GM12878 (cell line): ENCODE measurements around the gene PPP1R10. TPM values are rescaled to one million over a fixed set of nuclear protein-coding genes. Genes with fewer than 3 reads are reported as not detected.
A peak's percentile ranks its signal among the peaks of the same experiment; 100 is the strongest.

Experiments used
- BRCA1 ChIP-seq: IDR thresholded peaks from 2 replicates; pipeline ENCODE4 v1.6.1; 2011; ENCODE audit warnings: low read depth, low read length, improper control_type of control experiment
- CEBPB ChIP-seq, 2 experiments: fragments of 150-350 bp in 1 of 2; IDR thresholded peaks; 2 replicates each; pipeline ENCODE4 v1.6.1; 2012 to 2014; ENCODE audit warnings: low read depth in 2 of 2, low read length in 2 of 2, borderline replicate concordance in 1 of 2, inconsistent platforms in 1 of 2
- CHD2 ChIP-seq: IDR thresholded peaks from 2 replicates; pipeline ENCODE4 v1.6.1; 2011; ENCODE audit warnings: low read depth, low read length, improper control_type of control experiment, borderline replicate concordance
- CREB1 ChIP-seq: IDR thresholded peaks from 2 replicates; pipeline ENCODE4 v1.6.1; 2012; ENCODE audit warnings: low read depth, mild to moderate bottlenecking, inconsistent platforms
- LARP7 ChIP-seq: fragments of 450-650 bp; IDR thresholded peaks from 2 replicates; pipeline ENCODE4 v1.6.1; 2017; ENCODE audit warnings: mild to moderate bottlenecking
- MEF2B ChIP-seq: fragments of 450-650 bp; IDR thresholded peaks from 2 replicates; pipeline ENCODE4 v1.6.1; 2018; ENCODE audit warnings: mild to moderate bottlenecking, moderate library complexity; ENCODE audit not compliant: partially characterized antibody, poor library complexity, severe bottlenecking
- MTA3 ChIP-seq: IDR thresholded peaks from 2 replicates; pipeline ENCODE4 v1.6.1; 2012; ENCODE audit warnings: low read length, inconsistent platforms, borderline replicate concordance
- MXI1 ChIP-seq: fragments of 150-350 bp; IDR thresholded peaks from 2 replicates; pipeline ENCODE4 v1.6.1; 2011; ENCODE audit warnings: low read depth, mild to moderate bottlenecking, inconsistent platforms, low read length, improper control_type of control experiment
- MYC ChIP-seq: IDR thresholded peaks from 2 replicates; pipeline ENCODE4 v1.6.1; 2011; ENCODE audit warnings: mild to moderate bottlenecking, low read length, moderate library complexity, inconsistent platforms; ENCODE audit not compliant: insufficient read depth, insufficient replicate concordance, insufficient read length, severe bottlenecking
- NFYA ChIP-seq: IDR thresholded peaks from 2 replicates; pipeline ENCODE4 v1.6.1; 2011; ENCODE audit warnings: low read depth, mild to moderate bottlenecking, low read length, improper control_type of control experiment, borderline replicate concordance
- SUZ12 ChIP-seq: fragments of 200-600 bp; sonication (generic); IDR thresholded peaks from one replicate; pipeline ENCODE4 v1.6.1; 2018; ENCODE audit warnings: antibody characterized with exemption, mild to moderate bottlenecking; ENCODE audit not compliant: unreplicated experiment
- TCF3 ChIP-seq: IDR thresholded peaks from 2 replicates; pipeline ENCODE4 v1.6.1; 2012; ENCODE audit warnings: low read depth, mild to moderate bottlenecking, low read length, borderline replicate concordance; ENCODE audit not compliant: insufficient read depth
- YY1 ChIP-seq: IDR thresholded peaks from 2 replicates; pipeline ENCODE4 v1.6.1; 2011; ENCODE audit warnings: low read depth, mild to moderate bottlenecking, low read length
- ZNF24 ChIP-seq: fragments of 450-650 bp; IDR thresholded peaks from 2 replicates; pipeline ENCODE4 v1.6.1; 2017; ENCODE audit warnings: antibody characterized with exemption, mild to moderate bottlenecking
- polyA plus RNA-seq, 11 experiments: library from polyadenylated mRNA; depleted of rRNA in 4 of 11; unstranded in 6 of 11; stranded (reverse) in 5 of 11; fragments of >200 nt; fragmentation: Nextera tagmentation in 4 of 11; fragmentation: Illumina TruSeq in 1 of 11; extraction: Ambion mirVana in 4 of 11; extraction: Trizol in 1 of 11; gene quantifications; 1 replicate in 1 of 11; 2 replicates in 10 of 11; pipeline versions ENCODE4 v1.2.1 to v1.2.3, GENCODE V29; 2011 to 2016; ENCODE audit warnings: inconsistent platforms in 2 of 11, missing spikeins in 2 of 11, low read depth in 1 of 11
- total RNA-seq, 4 experiments: library from RNA; depleted of rRNA in 3 of 4; stranded (reverse); fragments of >200 nt in 3 of 4; fragmentation: Illumina TruSeq in 1 of 4; extraction: Trizol in 1 of 4; gene quantifications; 2 replicates each; pipeline versions ENCODE4 v1.2.1 to v1.2.3, GENCODE V29; 2013 to 2021
- TF ChIP-seq, protein P1 (sequence below): IDR thresholded peaks from 2 replicates; pipeline ENCODE4 v1.6.1; 2011; ENCODE audit warnings: borderline replicate concordance, low read depth, mild to moderate bottlenecking, moderate library complexity, low read length; ENCODE audit not compliant: insufficient read depth, poor library complexity, severe bottlenecking
- TF ChIP-seq, protein P2 (sequence below): fragments of 150-350 bp; IDR thresholded peaks from 2 replicates; pipeline ENCODE4 v1.6.1; 2014; ENCODE audit warnings: mild to moderate bottlenecking, low read depth, low read length
- TF ChIP-seq, protein P3 (sequence below): fragments of 450-650 bp; IDR thresholded peaks from 2 replicates; pipeline ENCODE4 v1.6.1; 2017; ENCODE audit warnings: mild to moderate bottlenecking
- TF ChIP-seq, protein P4 (sequence below): fragments of 450-650 bp; IDR thresholded peaks from 2 replicates; pipeline ENCODE4 v1.6.1; 2017; ENCODE audit warnings: mild to moderate bottlenecking, moderate library complexity
- TF ChIP-seq, protein P5 (sequence below): fragments of 450-650 bp; IDR thresholded peaks from 2 replicates; pipeline ENCODE4 v1.6.1; 2016; ENCODE audit warnings: mild to moderate bottlenecking

PPP1R10 gene
- total and polyA plus RNA-seq, 10 of the 15 experiments (the other 5 are each of a cell fraction or from before 2014, with no cell fraction given), result 11.3 to 83.8 (median 41.2) TPM

DNA sequence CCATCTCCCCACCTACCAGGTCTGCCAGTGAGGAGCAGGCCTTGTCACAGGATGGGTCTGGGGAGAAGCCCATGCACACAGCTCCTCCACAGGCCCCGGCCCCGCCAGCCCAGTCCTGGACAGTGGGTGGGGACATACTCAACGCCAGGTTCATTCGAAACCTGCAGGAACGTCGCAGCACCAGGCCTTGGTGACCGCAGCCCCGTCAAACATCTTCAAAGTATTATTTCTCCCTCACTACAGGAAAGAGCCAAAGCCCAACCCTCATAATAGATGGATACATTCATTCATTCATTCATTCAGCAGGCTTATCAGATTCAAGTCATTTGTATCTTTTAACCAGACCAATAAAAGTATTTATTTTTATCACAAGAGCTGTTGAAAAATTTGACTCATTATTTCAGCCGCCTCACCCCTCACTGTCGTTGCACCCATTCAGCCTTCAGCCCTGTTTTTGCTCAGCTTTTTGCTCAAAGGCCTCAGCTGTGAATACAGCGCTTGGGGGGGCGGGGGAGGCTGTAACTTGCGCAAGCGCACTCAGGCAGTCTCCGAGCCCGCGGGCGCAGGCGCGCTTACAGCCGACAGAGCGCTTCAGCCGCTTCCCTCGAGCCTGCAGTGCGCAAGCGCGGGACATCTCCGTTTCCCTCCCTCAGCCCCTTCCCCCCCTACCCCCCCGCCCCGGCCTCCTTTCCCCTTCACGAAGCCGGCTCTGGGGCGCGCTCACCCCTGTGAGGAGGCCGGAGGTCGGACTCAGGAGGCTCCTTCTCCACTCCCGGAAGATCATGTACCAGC lies 29.6 kb upstream of the PPP1R10 start, which contains the start of gene C6orf136 (continued):
- TF ChIP-seq, protein P1, sequence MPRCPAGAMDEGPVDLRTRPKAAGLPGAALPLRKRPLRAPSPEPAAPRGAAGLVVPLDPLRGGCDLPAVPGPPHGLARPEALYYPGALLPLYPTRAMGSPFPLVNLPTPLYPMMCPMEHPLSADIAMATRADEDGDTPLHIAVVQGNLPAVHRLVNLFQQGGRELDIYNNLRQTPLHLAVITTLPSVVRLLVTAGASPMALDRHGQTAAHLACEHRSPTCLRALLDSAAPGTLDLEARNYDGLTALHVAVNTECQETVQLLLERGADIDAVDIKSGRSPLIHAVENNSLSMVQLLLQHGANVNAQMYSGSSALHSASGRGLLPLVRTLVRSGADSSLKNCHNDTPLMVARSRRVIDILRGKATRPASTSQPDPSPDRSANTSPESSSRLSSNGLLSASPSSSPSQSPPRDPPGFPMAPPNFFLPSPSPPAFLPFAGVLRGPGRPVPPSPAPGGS, result peak; percentile 5
- TF ChIP-seq, protein P2, sequence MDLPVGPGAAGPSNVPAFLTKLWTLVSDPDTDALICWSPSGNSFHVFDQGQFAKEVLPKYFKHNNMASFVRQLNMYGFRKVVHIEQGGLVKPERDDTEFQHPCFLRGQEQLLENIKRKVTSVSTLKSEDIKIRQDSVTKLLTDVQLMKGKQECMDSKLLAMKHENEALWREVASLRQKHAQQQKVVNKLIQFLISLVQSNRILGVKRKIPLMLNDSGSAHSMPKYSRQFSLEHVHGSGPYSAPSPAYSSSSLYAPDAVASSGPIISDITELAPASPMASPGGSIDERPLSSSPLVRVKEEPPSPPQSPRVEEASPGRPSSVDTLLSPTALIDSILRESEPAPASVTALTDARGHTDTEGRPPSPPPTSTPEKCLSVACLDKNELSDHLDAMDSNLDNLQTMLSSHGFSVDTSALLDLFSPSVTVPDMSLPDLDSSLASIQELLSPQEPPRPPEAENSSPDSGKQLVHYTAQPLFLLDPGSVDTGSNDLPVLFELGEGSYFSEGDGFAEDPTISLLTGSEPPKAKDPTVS, result no peak
- TF ChIP-seq, protein P3, sequence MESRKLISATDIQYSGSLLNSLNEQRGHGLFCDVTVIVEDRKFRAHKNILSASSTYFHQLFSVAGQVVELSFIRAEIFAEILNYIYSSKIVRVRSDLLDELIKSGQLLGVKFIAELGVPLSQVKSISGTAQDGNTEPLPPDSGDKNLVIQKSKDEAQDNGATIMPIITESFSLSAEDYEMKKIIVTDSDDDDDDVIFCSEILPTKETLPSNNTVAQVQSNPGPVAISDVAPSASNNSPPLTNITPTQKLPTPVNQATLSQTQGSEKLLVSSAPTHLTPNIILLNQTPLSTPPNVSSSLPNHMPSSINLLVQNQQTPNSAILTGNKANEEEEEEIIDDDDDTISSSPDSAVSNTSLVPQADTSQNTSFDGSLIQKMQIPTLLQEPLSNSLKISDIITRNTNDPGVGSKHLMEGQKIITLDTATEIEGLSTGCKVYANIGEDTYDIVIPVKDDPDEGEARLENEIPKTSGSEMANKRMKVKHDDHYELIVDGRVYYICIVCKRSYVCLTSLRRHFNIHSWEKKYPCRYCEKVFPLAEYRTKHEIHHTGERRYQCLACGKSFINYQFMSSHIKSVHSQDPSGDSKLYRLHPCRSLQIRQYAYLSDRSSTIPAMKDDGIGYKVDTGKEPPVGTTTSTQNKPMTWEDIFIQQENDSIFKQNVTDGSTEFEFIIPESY, result no peak
- TF ChIP-seq LARP7, result no peak
- 0 out of 2 replicates have a peak, but pooled peaks have one; percentile 45 for TF ChIP-seq MXI1
- peak; percentile 84 for TF ChIP-seq ZNF24
- TF ChIP-seq, protein P4, sequence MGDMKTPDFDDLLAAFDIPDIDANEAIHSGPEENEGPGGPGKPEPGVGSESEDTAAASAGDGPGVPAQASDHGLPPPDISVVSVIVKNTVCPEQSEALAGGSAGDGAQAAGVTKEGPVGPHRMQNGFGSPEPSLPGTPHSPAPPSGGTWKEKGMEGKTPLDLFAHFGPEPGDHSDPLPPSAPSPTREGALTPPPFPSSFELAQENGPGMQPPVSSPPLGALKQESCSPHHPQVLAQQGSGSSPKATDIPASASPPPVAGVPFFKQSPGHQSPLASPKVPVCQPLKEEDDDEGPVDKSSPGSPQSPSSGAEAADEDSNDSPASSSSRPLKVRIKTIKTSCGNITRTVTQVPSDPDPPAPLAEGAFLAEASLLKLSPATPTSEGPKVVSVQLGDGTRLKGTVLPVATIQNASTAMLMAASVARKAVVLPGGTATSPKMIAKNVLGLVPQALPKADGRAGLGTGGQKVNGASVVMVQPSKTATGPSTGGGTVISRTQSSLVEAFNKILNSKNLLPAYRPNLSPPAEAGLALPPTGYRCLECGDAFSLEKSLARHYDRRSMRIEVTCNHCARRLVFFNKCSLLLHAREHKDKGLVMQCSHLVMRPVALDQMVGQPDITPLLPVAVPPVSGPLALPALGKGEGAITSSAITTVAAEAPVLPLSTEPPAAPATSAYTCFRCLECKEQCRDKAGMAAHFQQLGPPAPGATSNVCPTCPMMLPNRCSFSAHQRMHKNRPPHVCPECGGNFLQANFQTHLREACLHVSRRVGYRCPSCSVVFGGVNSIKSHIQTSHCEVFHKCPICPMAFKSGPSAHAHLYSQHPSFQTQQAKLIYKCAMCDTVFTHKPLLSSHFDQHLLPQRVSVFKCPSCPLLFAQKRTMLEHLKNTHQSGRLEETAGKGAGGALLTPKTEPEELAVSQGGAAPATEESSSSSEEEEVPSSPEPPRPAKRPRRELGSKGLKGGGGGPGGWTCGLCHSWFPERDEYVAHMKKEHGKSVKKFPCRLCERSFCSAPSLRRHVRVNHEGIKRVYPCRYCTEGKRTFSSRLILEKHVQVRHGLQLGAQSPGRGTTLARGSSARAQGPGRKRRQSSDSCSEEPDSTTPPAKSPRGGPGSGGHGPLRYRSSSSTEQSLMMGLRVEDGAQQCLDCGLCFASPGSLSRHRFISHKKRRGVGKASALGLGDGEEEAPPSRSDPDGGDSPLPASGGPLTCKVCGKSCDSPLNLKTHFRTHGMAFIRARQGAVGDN, result no peak
- TF ChIP-seq CEBPB (IDR thresholded peaks at IDR 0.05; ENCODE audit: borderline replicate concordance in 1 of 2, low read depth in 2 of 2, low read length in 2 of 2), result no peak
- TF ChIP-seq CHD2, result 0 out of 2 replicates have a peak, but pooled peaks have one; percentile 22
- no peak for TF ChIP-seq BRCA1
- no peak for TF ChIP-seq MTA3
- TF ChIP-seq MEF2B, result no peak
- TF ChIP-seq, protein P5, sequence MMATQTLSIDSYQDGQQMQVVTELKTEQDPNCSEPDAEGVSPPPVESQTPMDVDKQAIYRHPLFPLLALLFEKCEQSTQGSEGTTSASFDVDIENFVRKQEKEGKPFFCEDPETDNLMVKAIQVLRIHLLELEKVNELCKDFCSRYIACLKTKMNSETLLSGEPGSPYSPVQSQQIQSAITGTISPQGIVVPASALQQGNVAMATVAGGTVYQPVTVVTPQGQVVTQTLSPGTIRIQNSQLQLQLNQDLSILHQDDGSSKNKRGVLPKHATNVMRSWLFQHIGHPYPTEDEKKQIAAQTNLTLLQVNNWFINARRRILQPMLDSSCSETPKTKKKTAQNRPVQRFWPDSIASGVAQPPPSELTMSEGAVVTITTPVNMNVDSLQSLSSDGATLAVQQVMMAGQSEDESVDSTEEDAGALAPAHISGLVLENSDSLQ, result no peak
- TF ChIP-seq YY1, result no peak
- no peak for TF ChIP-seq TCF3
- TF ChIP-seq NFYA, result no peak
- TF ChIP-seq MYC, result no peak
- no peak for TF ChIP-seq SUZ12
- TF ChIP-seq CREB1, result peak; percentile 21; the same call in 1 of the 2 replicates
